ENCODE measurements around the gene RFPL4AL1.

- TF ChIP-seq REST (IDR thresholded peaks at IDR 0.05; ENCODE audit: low read depth) = no peak
- TF ChIP-seq YY1 (IDR thresholded peaks at IDR 0.05; ENCODE audit: low read depth) = no peak
- TF ChIP-seq FOXM1 (IDR thresholded peaks at IDR 0.05; ENCODE audit: borderline replicate concordance, low read depth) = no peak
- no peak for TF ChIP-seq CEBPB (IDR thresholded peaks at IDR 0.05)
- no peak for TF ChIP-seq EP300 (IDR thresholded peaks at IDR 0.05; ENCODE audit: borderline replicate concordance)
- no peak for TF ChIP-seq RAD21 (IDR thresholded peaks at IDR 0.05; ENCODE audit: low read depth)
- no peak for TF ChIP-seq MAX (IDR thresholded peaks at IDR 0.05)
- TF ChIP-seq CREB1 (IDR thresholded peaks at IDR 0.05; ENCODE audit: low read depth) = no peak
- TF ChIP-seq TAF1 (IDR thresholded peaks at IDR 0.05; ENCODE audit: low read depth) = no peak
- TF ChIP-seq NFIC (IDR thresholded peaks at IDR 0.05) = no peak
These were observed 15.5 kb upstream of the RFPL4AL1 start for GRCh38 chr19:55753401-55753800.
